Measurements from ENCODE around the gene SENP7.

DNA sequence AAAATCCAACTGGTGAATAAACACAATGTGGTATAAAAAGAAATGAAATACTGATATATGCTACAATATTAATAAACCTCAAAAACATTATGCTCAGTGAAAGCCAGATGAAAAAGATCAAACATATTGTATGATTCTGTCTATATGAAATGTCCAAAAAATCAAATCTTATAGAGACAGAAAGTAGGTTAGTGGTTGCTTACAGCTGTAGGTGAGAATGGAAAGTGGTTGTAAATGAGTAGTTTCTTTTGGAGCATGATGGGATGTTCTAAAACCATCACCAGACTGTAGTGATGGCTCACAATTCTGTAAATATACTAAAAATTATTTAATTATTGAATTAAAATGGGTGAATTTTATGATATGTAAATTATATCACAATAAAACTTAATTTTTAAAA lies 58.4 kb downstream of the SENP7 start:
- no peak for TF ChIP-seq POLR2A (IDR thresholded peaks at IDR 0.05)
- TF ChIP-seq, protein P1, sequence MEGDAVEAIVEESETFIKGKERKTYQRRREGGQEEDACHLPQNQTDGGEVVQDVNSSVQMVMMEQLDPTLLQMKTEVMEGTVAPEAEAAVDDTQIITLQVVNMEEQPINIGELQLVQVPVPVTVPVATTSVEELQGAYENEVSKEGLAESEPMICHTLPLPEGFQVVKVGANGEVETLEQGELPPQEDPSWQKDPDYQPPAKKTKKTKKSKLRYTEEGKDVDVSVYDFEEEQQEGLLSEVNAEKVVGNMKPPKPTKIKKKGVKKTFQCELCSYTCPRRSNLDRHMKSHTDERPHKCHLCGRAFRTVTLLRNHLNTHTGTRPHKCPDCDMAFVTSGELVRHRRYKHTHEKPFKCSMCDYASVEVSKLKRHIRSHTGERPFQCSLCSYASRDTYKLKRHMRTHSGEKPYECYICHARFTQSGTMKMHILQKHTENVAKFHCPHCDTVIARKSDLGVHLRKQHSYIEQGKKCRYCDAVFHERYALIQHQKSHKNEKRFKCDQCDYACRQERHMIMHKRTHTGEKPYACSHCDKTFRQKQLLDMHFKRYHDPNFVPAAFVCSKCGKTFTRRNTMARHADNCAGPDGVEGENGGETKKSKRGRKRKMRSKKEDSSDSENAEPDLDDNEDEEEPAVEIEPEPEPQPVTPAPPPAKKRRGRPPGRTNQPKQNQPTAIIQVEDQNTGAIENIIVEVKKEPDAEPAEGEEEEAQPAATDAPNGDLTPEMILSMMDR (IDR thresholded peaks at IDR 0.05), result no peak

Measured in heart left ventricle (tissue), 13 donors.